Lower leg skin (tissue), 3 donors: Measurements from ENCODE around the gene ANKS1A.

Experiments
- POLR2A ChIP-seq, 2 donors: fragments of 450-650 bp; IDR thresholded peaks; one replicate each; pipeline ENCODE4 v1.6.1; 2016 to 2017; ENCODE audit warnings: antibody characterized with exemption in 2 of 2, mild to moderate bottlenecking in 1 of 2, moderate library complexity in 1 of 2
- TF ChIP-seq, protein P1 (sequence below), 3 donors: fragments of 450-650 bp; IDR thresholded peaks; one replicate each; pipeline ENCODE4 v1.5.1; 2016; ENCODE audit warnings: antibody characterized with exemption in 3 of 3, mild to moderate bottlenecking in 3 of 3, moderate library complexity in 2 of 3

DNA sequence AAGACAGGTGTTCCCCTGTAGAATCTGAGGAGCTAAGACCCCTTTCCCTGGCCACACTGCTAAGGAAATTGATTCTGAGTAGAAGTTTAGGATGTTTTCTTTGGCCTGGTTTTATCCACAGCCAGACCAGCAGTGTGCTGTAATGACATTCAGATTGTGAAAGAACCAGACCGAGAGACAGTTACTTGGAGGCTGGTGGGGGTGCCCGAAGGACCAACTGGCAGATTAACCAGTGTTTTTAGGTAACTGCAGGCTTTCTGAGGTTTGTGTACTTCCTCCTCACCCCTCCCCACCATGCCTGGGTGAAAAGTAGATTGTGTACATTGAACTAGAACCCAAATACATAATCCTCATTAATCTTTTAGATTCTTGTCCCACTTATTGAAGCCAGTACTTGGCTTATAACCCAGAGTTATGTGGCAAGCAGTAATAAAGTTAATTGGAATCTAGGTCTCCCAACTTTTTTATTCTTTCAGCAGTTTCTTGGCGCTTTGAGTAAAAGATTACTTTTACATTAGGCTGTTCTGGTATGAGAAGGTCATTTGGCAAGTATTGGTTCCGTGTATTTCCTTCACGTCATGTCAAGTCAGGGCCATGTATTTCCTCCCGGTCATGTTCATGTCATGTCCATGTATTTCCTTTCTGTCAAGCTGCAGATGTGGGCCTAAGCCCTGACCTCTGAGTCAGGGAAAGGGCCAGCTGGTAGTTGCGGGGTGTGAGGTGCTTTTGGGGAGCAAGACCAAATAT, 158.4 kb downstream of the ANKS1A start:
- TF ChIP-seq, protein P1, sequence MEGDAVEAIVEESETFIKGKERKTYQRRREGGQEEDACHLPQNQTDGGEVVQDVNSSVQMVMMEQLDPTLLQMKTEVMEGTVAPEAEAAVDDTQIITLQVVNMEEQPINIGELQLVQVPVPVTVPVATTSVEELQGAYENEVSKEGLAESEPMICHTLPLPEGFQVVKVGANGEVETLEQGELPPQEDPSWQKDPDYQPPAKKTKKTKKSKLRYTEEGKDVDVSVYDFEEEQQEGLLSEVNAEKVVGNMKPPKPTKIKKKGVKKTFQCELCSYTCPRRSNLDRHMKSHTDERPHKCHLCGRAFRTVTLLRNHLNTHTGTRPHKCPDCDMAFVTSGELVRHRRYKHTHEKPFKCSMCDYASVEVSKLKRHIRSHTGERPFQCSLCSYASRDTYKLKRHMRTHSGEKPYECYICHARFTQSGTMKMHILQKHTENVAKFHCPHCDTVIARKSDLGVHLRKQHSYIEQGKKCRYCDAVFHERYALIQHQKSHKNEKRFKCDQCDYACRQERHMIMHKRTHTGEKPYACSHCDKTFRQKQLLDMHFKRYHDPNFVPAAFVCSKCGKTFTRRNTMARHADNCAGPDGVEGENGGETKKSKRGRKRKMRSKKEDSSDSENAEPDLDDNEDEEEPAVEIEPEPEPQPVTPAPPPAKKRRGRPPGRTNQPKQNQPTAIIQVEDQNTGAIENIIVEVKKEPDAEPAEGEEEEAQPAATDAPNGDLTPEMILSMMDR (IDR thresholded peaks at IDR 0.05), result no peak
- TF ChIP-seq POLR2A (IDR thresholded peaks at IDR 0.05), result no peak
